PC-9 (cell line): ENCODE measurements around the gene CSE1L. TPM values are rescaled to one million over a fixed set of nuclear protein-coding genes. Genes with fewer than 3 reads are reported as not detected.

Source experiments
- BruUV-seq: library from RNA; stranded (reverse); fragments of 400-500 nt; replicated peaks from 2 replicates; lab custom pipeline; 2021; lab: Mats Ljungman, UMichigan
- CTCF ChIA-PET: fragments of 300-600 bp; sonication (Branson Sonifier 250); formaldehyde crosslinking; loops from one replicate; lab custom pipeline; 2022; ENCODE audit warnings: antibody characterized with exemption; lab: Charles Lee
- POLR2A ChIA-PET: fragments of 300-600 bp; sonication (Branson Sonifier 250); formaldehyde crosslinking; loops from one replicate; lab custom pipeline; 2022; ENCODE audit warnings: antibody characterized with exemption; ENCODE audit not compliant: unreplicated experiment; lab: Charles Lee
- DNase-seq, 2 experiments: peaks; one replicate each; pipeline versions ENCODE4 v3.0.0 to v3.0.0-alpha.2; 2015 to 2022; ENCODE audit warnings: mixed read lengths in 1 of 2
- H2AFZ ChIP-seq: fragments of 200-600 bp; sonication (generic); 2 replicates; pipeline ENCODE4 v1.8.1; 2017; ENCODE audit warnings: antibody characterized with exemption
- H3F3A ChIP-seq: fragments of 200-600 bp; sonication (generic); 2 replicates; pipeline ENCODE4 v1.8.1; 2017; ENCODE audit warnings: antibody characterized with exemption, mild to moderate bottlenecking, low read depth; ENCODE audit not compliant: insufficient read depth
- H3K27ac ChIP-seq: fragments of 200-600 bp; sonication (generic); 2 replicates; pipeline ENCODE4 v1.6.1; 2016; ENCODE audit warnings: mixed run types
- H3K27me3 ChIP-seq: fragments of 200-600 bp; sonication (generic); 2 replicates; pipeline ENCODE4 v1.6.1; 2016; ENCODE audit warnings: low read depth, mixed run types; ENCODE audit not compliant: insufficient read depth
- H3K36me3 ChIP-seq: fragments of 200-600 bp; sonication (generic); 2 replicates; pipeline ENCODE4 v1.6.1; 2016; ENCODE audit warnings: low read depth, mixed run types
- H3K4me1 ChIP-seq: fragments of 200-600 bp; sonication (generic); replicated peaks from 2 replicates; pipeline ENCODE4 v1.6.1; 2016; ENCODE audit warnings: mixed run types; ENCODE audit not compliant: insufficient read depth
- H3K4me2 ChIP-seq: fragments of 200-600 bp; sonication (generic); 2 replicates; pipeline ENCODE4 v1.6.1; 2017; ENCODE audit warnings: mixed run types
- H3K4me3 ChIP-seq: fragments of 200-600 bp; sonication (generic); 2 replicates; pipeline ENCODE4 v1.6.1; 2016; ENCODE audit warnings: mixed run types
- H3K79me2 ChIP-seq: fragments of 200-600 bp; sonication (generic); 2 replicates; pipeline ENCODE4 v1.6.1; 2017; ENCODE audit warnings: low read depth, mixed run types
- H3K9me2 ChIP-seq: fragments of 200-600 bp; sonication (generic); 2 replicates; pipeline ENCODE4 v1.8.1; 2017; ENCODE audit warnings: mild to moderate bottlenecking; ENCODE audit not compliant: insufficient read depth
- H3K9me3 ChIP-seq: fragments of 200-600 bp; sonication (generic); 2 replicates; pipeline ENCODE4 v1.8.1; 2016; ENCODE audit warnings: low read depth; ENCODE audit not compliant: insufficient read depth
- H4K20me1 ChIP-seq: fragments of 200-600 bp; sonication (generic); 2 replicates; pipeline ENCODE4 v1.8.1; 2017; ENCODE audit not compliant: insufficient read depth
- CTCF ChIP-seq: fragments of 200-600 bp; sonication (generic); conservative IDR thresholded peaks from 2 replicates; pipeline ENCODE4 v1.6.1; 2017; ENCODE audit warnings: mixed run types, antibody characterized with exemption, mild to moderate bottlenecking, moderate library complexity
- EZH2 ChIP-seq: fragments of 200-600 bp; sonication (generic); IDR thresholded peaks from 2 replicates; pipeline ENCODE4 v1.8.0; 2017; ENCODE audit warnings: antibody characterized with exemption, low read depth
- intact Hi-C: fragments of 100-400 bp; cut with micrococcal nuclease; formaldehyde crosslinking; loops from one replicate; pipeline ENCODE4 v1.10.0; 2022; ENCODE audit not compliant: unreplicated experiment
- total RNA-seq: library from RNA; stranded (reverse); gene quantifications from 2 replicates; pipeline ENCODE4 v1.2.3, GENCODE V29; 2021

CSE1L gene
- total RNA-seq, 1 experiment from 2014 or later = 132 TPM

DNA sequence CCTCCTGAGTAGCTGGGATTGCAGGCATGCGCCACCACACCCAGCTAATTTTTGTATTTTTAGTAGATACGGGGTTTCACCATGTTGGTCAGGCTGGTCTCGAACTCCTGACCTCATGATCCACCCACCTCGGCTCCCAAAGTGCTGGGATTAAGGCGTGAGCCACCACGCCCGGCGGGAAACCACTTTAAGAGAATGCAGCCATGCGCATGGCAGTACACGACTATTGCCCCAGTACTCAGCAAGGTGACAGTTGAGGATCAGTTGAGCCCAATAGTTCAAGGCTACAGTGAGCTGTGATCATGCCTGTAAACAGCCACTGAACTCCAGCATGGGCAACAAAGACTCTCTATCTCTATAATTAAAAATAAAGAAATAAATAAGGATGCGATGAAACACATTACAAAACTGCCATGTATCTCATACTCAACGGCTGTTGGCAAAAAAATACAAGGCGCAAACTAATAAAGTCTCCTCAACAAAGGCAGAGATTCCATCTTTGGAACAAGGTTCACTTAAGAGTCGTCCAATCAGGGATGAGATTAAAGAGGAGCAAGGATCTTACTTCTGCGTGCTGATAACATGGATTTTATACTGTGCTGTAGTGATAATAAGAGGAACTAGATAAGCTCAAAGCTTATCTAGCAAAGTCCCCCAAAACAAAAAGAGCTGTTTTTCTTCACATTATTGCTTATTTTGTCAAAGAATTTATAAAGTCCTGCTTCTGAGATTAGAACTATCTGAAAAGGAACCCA is 90.9 kb downstream of the CSE1L start:
- Histone ChIP-seq H3K27ac (no peak overlapping the region), H3K36me3 (0 out of 2 replicates have a peak, but pooled peaks cover 8% of the 10 kb centered on the region), H3K4me1 (no peaks in the 10 kb centered on the region), H3K4me3 (no peak overlapping the region), H2AFZ (no peak overlapping the region), H3K79me2 (peaks cover 11% of the 10 kb centered on the region; the same call in 1 of the 2 replicates), H4K20me1 (peaks cover 22% of the 10 kb centered on the region), H3K27me3 (no peaks in the 10 kb centered on the region), H3K4me2 (no peak overlapping the region), H3K9me3 (no peaks in the 10 kb centered on the region), H3F3A (peaks cover 18% of the 10 kb centered on the region; the same call in 1 of the 2 replicates), H3K9me2 (no peaks in the 10 kb centered on the region)
- no TSS peak for BruUV-seq
- ChIA-PET CTCF (no interaction called here), POLR2A (no interaction called here)
- DNase-seq = no peak
- intact Hi-C loops = no loop called here
- TF ChIP-seq CTCF = no peak
- no peak for TF ChIP-seq EZH2

DNA sequence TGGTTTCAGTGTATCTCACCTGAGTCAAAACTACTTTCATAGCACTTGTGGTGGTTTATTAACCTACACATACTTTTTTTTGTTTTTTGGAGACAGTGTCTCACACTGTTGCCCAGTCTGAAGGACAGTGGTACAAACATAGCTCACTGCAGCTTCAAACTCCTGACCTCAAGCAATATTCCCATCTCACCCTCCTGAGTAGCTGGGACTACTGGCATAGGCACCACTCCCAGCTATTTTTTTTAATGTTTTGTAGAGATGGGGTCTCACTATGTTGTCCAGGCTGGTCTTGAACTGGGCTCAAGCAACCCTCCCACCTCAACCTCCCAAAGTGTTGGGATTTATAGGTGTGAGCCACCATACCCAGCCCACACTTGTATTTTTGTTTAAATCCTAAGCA is 92.3 kb downstream of the CSE1L start:
- BruUV-seq = no TSS peak
- Histone ChIP-seq H3K4me3 (no peak overlapping the region), H3K9me3 (no peaks in the 10 kb centered on the region), H3K79me2 (peaks cover 6% of the 10 kb centered on the region; the same call in 1 of the 2 replicates), H3K27ac (no peak overlapping the region), H2AFZ (no peak overlapping the region), H3K9me2 (no peaks in the 10 kb centered on the region), H3K36me3 (peaks cover 4% of the 10 kb centered on the region; the same call in 1 of the 2 replicates), H3K27me3 (no peaks in the 10 kb centered on the region), H3K4me2 (no peak overlapping the region), H4K20me1 (peaks cover 22% of the 10 kb centered on the region), H3K4me1 (no peaks in the 10 kb centered on the region), H3F3A (peaks cover 25% of the 10 kb centered on the region; the same call in 1 of the 2 replicates)
- CTCF ChIA-PET = interaction anchor here (1.3 kb wide), 1 partner anchor 10 kb away, joined by 4 read pairs; no protein-coding TSS in a partner anchor
- intact Hi-C loops = no loop called here
- POLR2A ChIA-PET = no interaction called here
- no peak for TF ChIP-seq CTCF
- no peak for DNase-seq

DNA sequence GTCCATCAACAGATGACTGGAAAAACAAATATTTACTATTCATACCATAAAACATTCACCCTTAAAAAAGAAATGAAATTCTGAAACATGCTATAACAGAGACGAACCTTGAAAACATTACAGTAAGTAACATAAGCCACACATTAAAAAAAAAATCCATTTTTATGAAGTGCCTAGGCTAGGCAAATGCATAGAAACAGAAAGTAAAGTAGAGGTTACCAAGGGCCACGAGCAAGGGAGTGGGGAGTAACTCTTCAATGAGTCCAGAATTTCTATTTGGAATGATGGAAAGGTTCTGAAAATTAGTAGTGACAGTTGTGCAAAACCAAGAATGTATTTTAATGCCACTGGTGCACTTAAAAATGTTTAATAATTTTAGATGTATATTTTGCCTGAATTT is 94.3 kb downstream of the CSE1L start:
- no peak for TF ChIP-seq EZH2
- no peak for TF ChIP-seq CTCF
- Histone ChIP-seq H3K27me3 (no peaks in the 10 kb centered on the region), H3K4me3 (no peak overlapping the region), H3K27ac (no peak overlapping the region), H3K4me1 (no peaks in the 10 kb centered on the region), H3K9me2 (no peaks in the 10 kb centered on the region), H3K79me2 (peaks cover 6% of the 10 kb centered on the region; the same call in 1 of the 2 replicates), H3F3A (peaks cover 20% of the 10 kb centered on the region; the same call in 1 of the 2 replicates), H4K20me1 (peaks cover 20% of the 10 kb centered on the region; the same call in 1 of the 2 replicates), H3K36me3 (peaks cover 18% of the 10 kb centered on the region), H2AFZ (no peak overlapping the region), H3K4me2 (no peak overlapping the region), H3K9me3 (no peaks in the 10 kb centered on the region)
- BruUV-seq = no TSS peak
- intact Hi-C loops = no loop called here
- no peak for DNase-seq
- CTCF ChIA-PET = interaction anchor here (0.7 kb wide), 1 partner anchor 105 kb away, joined by 5 read pairs; no protein-coding TSS in a partner anchor
- POLR2A ChIA-PET = interaction anchor here (0.7 kb wide), 1 partner anchor 287 kb away, joined by 9 read pairs; no protein-coding TSS in a partner anchor
